HEK293 (cell line): ENCODE data around the gene SLCO4A1.

ENCODE experiments used
- RBAK ChIP-seq: fragments of 450-650 bp; formaldehyde crosslinking; IDR thresholded peaks from 2 replicates; pipeline ENCODE4 v1.5.1; 2016; ENCODE audit warnings: missing biosample characterization, missing genetic modification characterization
- SCRT2 ChIP-seq: fragments of 450-650 bp; formaldehyde crosslinking; IDR thresholded peaks from 2 replicates; pipeline ENCODE4 v1.5.1; 2016; ENCODE audit warnings: missing biosample characterization, missing genetic modification characterization
- ZBTB20 ChIP-seq: fragments of 450-650 bp; formaldehyde crosslinking; IDR thresholded peaks from 2 replicates; pipeline ENCODE4 v1.5.1; 2016; ENCODE audit warnings: missing biosample characterization, missing genetic modification characterization
- ZIC2 ChIP-seq: fragments of 450-650 bp; formaldehyde crosslinking; IDR thresholded peaks from 2 replicates; pipeline ENCODE4 v1.5.1; 2016; ENCODE audit warnings: missing biosample characterization, missing genetic modification characterization
- ZNF211 ChIP-seq: fragments of 450-650 bp; formaldehyde crosslinking; IDR thresholded peaks from 2 replicates; pipeline ENCODE4 v1.5.1; 2016; ENCODE audit warnings: low read depth, missing biosample characterization, missing genetic modification characterization
- ZNF223 ChIP-seq: fragments of 450-650 bp; formaldehyde crosslinking; IDR thresholded peaks from 2 replicates; pipeline ENCODE4 v1.5.1; 2016; ENCODE audit warnings: missing biosample characterization, missing genetic modification characterization
- ZNF274 ChIP-seq, 2 experiments: fragments of 200-500 bp in 1 of 2; fragments of 450-650 bp in 1 of 2; sonication (Bioruptor generic) in 1 of 2; formaldehyde crosslinking in 1 of 2; IDR thresholded peaks; 2 replicates each; pipeline versions ENCODE4 v1.5.1 to v1.6.1; 2014 to 2016; ENCODE audit warnings: borderline replicate concordance in 1 of 2, inconsistent platforms in 1 of 2, low read length in 1 of 2, missing biosample characterization in 1 of 2, missing genetic modification characterization in 1 of 2
- ZNF335 ChIP-seq: fragments of 450-650 bp; formaldehyde crosslinking; conservative IDR thresholded peaks from 2 replicates; pipeline ENCODE4 v1.5.1; 2016; ENCODE audit warnings: missing biosample characterization, missing genetic modification characterization
- ZNF561 ChIP-seq: fragments of 450-650 bp; IDR thresholded peaks from 2 replicates; pipeline ENCODE4 v1.5.1; 2018; ENCODE audit warnings: missing biosample characterization, missing genetic modification characterization, borderline replicate concordance
- ZNF600 ChIP-seq: fragments of 450-650 bp; formaldehyde crosslinking; IDR thresholded peaks from 2 replicates; pipeline ENCODE4 v1.5.1; 2016; ENCODE audit warnings: missing biosample characterization, missing genetic modification characterization
- TF ChIP-seq, protein P1 (sequence below): fragments of 450-650 bp; formaldehyde crosslinking; IDR thresholded peaks from 2 replicates; pipeline ENCODE4 v1.5.1; 2016; ENCODE audit warnings: missing biosample characterization, missing genetic modification characterization
- TF ChIP-seq, protein P2 (sequence below): fragments of 450-650 bp; formaldehyde crosslinking; IDR thresholded peaks from 2 replicates; pipeline ENCODE4 v1.5.1; 2016; ENCODE audit warnings: missing biosample characterization, missing genetic modification characterization
- TF ChIP-seq, protein P3 (sequence below): fragments of 450-650 bp; formaldehyde crosslinking; IDR thresholded peaks from 2 replicates; pipeline ENCODE4 v1.5.1; 2016; ENCODE audit warnings: missing biosample characterization, missing genetic modification characterization

DNA sequence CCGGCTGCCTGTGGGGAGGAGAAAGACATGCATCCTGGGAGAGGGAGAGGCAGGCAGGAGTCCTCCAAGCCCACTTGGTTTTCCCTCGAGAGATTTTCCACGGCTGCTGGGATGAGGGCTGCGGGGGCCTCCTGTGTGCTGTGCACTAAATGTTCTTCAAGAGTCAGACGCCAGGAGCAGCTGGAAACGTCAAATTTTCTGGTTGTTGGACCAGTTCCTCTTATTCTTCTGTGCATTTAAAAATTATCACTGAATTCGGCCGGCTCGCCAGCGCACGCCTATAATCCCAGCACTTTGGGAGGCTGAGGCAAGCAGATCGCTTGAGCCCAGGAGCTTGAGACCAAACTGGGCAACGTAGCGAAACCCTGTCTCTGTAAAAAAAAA is 33.6 kb downstream of the SLCO4A1 start:
- TF ChIP-seq, protein P1, sequence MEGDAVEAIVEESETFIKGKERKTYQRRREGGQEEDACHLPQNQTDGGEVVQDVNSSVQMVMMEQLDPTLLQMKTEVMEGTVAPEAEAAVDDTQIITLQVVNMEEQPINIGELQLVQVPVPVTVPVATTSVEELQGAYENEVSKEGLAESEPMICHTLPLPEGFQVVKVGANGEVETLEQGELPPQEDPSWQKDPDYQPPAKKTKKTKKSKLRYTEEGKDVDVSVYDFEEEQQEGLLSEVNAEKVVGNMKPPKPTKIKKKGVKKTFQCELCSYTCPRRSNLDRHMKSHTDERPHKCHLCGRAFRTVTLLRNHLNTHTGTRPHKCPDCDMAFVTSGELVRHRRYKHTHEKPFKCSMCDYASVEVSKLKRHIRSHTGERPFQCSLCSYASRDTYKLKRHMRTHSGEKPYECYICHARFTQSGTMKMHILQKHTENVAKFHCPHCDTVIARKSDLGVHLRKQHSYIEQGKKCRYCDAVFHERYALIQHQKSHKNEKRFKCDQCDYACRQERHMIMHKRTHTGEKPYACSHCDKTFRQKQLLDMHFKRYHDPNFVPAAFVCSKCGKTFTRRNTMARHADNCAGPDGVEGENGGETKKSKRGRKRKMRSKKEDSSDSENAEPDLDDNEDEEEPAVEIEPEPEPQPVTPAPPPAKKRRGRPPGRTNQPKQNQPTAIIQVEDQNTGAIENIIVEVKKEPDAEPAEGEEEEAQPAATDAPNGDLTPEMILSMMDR (tag by site-specific recombination), result no peak
- no peak for TF ChIP-seq ZNF211
- TF ChIP-seq RBAK, result no peak
- TF ChIP-seq, protein P2, sequence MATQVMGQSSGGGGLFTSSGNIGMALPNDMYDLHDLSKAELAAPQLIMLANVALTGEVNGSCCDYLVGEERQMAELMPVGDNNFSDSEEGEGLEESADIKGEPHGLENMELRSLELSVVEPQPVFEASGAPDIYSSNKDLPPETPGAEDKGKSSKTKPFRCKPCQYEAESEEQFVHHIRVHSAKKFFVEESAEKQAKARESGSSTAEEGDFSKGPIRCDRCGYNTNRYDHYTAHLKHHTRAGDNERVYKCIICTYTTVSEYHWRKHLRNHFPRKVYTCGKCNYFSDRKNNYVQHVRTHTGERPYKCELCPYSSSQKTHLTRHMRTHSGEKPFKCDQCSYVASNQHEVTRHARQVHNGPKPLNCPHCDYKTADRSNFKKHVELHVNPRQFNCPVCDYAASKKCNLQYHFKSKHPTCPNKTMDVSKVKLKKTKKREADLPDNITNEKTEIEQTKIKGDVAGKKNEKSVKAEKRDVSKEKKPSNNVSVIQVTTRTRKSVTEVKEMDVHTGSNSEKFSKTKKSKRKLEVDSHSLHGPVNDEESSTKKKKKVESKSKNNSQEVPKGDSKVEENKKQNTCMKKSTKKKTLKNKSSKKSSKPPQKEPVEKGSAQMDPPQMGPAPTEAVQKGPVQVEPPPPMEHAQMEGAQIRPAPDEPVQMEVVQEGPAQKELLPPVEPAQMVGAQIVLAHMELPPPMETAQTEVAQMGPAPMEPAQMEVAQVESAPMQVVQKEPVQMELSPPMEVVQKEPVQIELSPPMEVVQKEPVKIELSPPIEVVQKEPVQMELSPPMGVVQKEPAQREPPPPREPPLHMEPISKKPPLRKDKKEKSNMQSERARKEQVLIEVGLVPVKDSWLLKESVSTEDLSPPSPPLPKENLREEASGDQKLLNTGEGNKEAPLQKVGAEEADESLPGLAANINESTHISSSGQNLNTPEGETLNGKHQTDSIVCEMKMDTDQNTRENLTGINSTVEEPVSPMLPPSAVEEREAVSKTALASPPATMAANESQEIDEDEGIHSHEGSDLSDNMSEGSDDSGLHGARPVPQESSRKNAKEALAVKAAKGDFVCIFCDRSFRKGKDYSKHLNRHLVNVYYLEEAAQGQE (tag by site-specific recombination), result no peak
- TF ChIP-seq, protein P3, sequence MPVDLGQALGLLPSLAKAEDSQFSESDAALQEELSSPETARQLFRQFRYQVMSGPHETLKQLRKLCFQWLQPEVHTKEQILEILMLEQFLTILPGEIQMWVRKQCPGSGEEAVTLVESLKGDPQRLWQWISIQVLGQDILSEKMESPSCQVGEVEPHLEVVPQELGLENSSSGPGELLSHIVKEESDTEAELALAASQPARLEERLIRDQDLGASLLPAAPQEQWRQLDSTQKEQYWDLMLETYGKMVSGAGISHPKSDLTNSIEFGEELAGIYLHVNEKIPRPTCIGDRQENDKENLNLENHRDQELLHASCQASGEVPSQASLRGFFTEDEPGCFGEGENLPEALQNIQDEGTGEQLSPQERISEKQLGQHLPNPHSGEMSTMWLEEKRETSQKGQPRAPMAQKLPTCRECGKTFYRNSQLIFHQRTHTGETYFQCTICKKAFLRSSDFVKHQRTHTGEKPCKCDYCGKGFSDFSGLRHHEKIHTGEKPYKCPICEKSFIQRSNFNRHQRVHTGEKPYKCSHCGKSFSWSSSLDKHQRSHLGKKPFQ (tag by site-specific recombination), result no peak
- no peak for TF ChIP-seq ZIC2 (tag by site-specific recombination)
- no peak for TF ChIP-seq ZNF561 (tag by site-specific recombination)
- TF ChIP-seq ZNF335, result no peak
- TF ChIP-seq ZBTB20 (tag by site-specific recombination), result no peak
- TF ChIP-seq ZNF223, result no peak
- no peak for TF ChIP-seq SCRT2 (tag by site-specific recombination)
- TF ChIP-seq ZNF600 (tag by site-specific recombination), result no peak
- no peak for TF ChIP-seq ZNF274 (IDR thresholded peaks at IDR 0.05; ENCODE audit: low read length)
- TF ChIP-seq ZNF274 (tag by site-specific recombination; IDR thresholded peaks at IDR 0.05; ENCODE audit: borderline replicate concordance), result no peak
